Activated CD8-positive, alpha-beta T cell treated with anti-CD3 and anti-CD28 coated beads, Interleukin-2, amount 10 ng/mL, durations not matched to agents 7 days and 5 days (primary cell): Measurements from ENCODE around the gene RPLP2. TPM values are rescaled to one million over a fixed set of nuclear protein-coding genes. Genes with fewer than 3 reads are reported as not detected.

Experiments used
- ATAC-seq: fragments of 150-1000 bp; cut with Tn5 transposase; one replicate; pipeline ENCODE4 v1.10.0; 2021; ENCODE audit warnings: moderate library complexity
- CTCF ChIA-PET: fragments of 350-600 bp; sonication (Branson Sonifier 250); formaldehyde crosslinking; loops from one replicate; lab custom pipeline; 2021; ENCODE audit warnings: antibody characterized with exemption; lab: Charles Lee
- POLR2A ChIA-PET: fragments of 350-600 bp; sonication (Branson Sonifier 250); formaldehyde crosslinking; loops from one replicate; lab custom pipeline; 2021; ENCODE audit warnings: antibody characterized with exemption; lab: Charles Lee
- DNase-seq: peaks from one replicate; pipeline ENCODE4 v3.0.0-alpha.2; 2020
- H3K27ac Mint-ChIP-seq: one replicate; pipeline ENCODE4 v1.8.0; 2021; ENCODE audit warnings: mild to moderate bottlenecking, mixed read lengths
- H3K27me3 Mint-ChIP-seq: one replicate; pipeline ENCODE4 v1.8.0; 2021; ENCODE audit warnings: low read depth, mixed read lengths
- H3K36me3 Mint-ChIP-seq: one replicate; pipeline ENCODE4 v1.8.0; 2021; ENCODE audit warnings: low read depth, mixed read lengths
- H3K4me1 Mint-ChIP-seq: one replicate; pipeline ENCODE4 v1.8.0; 2021; ENCODE audit warnings: low read depth, mixed read lengths
- H3K4me3 Mint-ChIP-seq: one replicate; pipeline ENCODE4 v1.8.0; 2021; ENCODE audit warnings: mild to moderate bottlenecking, mixed read lengths
- H3K9me3 Mint-ChIP-seq: one replicate; pipeline ENCODE4 v1.8.0; 2022; ENCODE audit warnings: mixed read lengths; ENCODE audit not compliant: insufficient read depth
- total RNA-seq, 2 experiments: library from RNA; stranded (reverse); gene quantifications; one replicate each; pipeline ENCODE4 v1.2.3, GENCODE V29; 2021

RPLP2 gene
- total RNA-seq, 2 experiments from 2014 or later, result 2,268 to 2,338 TPM

GRCh38 chr11:843818-844692 lies 34.3 kb downstream of the RPLP2 start:
- H3K27ac Mint-ChIP-seq, result peak overlapping the region; percentile 66
- DNase-seq (peak; percentile 38), ATAC-seq (no peak)
- peak overlapping the region; percentile 74 for H3K4me3 Mint-ChIP-seq
- ChIA-PET CTCF (interaction anchor here (1.3 to 2.2 kb wide), 5 partner anchors 11 to 207 kb away, joined by 4 to 7 read pairs (median 5); partner anchors contain the start of genes CD151 and CRACR2B), POLR2A (interaction anchor here (1.0 to 1.8 kb wide), 6 partner anchors 9 to 66 kb away, joined by 3 to 11 read pairs (median 6); partner anchors contain the start of genes CD151, CHID1, PNPLA2 and RPLP2)
- H3K4me1 Mint-ChIP-seq, result peaks cover 34% of the 10 kb centered on the region
- H3K27me3 Mint-ChIP-seq, result peaks cover 5% of the 10 kb centered on the region
- no peaks in the 10 kb centered on the region for H3K9me3 Mint-ChIP-seq
- H3K36me3 Mint-ChIP-seq, result peaks cover 9% of the 10 kb centered on the region

GRCh38 chr11:844693-845644 lies 35.2 kb downstream of the RPLP2 start:
- POLR2A ChIA-PET, result interaction anchor here (1.0 to 1.6 kb wide), 2 partner anchors 10 to 11 kb away, joined by 3 read pairs; no protein-coding TSS in a partner anchor
- Mint-ChIP-seq H3K36me3 (peaks cover 6% of the 10 kb centered on the region), H3K4me3 (no peak overlapping the region), H3K9me3 (no peaks in the 10 kb centered on the region), H3K4me1 (peaks cover 35% of the 10 kb centered on the region), H3K27ac (no peak overlapping the region), H3K27me3 (peaks cover 5% of the 10 kb centered on the region)
- peak; percentile 44 for DNase-seq
- no peak for ATAC-seq
- CTCF ChIA-PET, result interaction anchor here (2.2 to 3.7 kb wide), 2 partner anchors 206 to 207 kb away, joined by 7 to 28 read pairs; no protein-coding TSS in a partner anchor

GRCh38 chr11:845872-846495 lies 36.2 kb downstream of the RPLP2 start:
- no peak overlapping the region for H3K4me3 Mint-ChIP-seq
- H3K27ac Mint-ChIP-seq, result no peak overlapping the region
- H3K27me3 Mint-ChIP-seq, result peaks cover 5% of the 10 kb centered on the region
- ATAC-seq, result no peak
- no peaks in the 10 kb centered on the region for H3K36me3 Mint-ChIP-seq
- no peaks in the 10 kb centered on the region for H3K9me3 Mint-ChIP-seq
- ChIA-PET POLR2A (interaction anchor here (1.6 kb wide), 1 partner anchor 10 kb away, joined by 3 read pairs; no protein-coding TSS in a partner anchor), CTCF (interaction anchor here (1.5 to 3.7 kb wide), 2 partner anchors 65 to 205 kb away, joined by 3 to 28 read pairs; partner anchors contain the start of gene CHID1)
- H3K4me1 Mint-ChIP-seq, result peaks cover 24% of the 10 kb centered on the region
- no peak for DNase-seq

GRCh38 chr11:846496-847098 lies 36.8 kb downstream of the RPLP2 start:
- no peak for DNase-seq
- peaks cover 20% of the 10 kb centered on the region for H3K4me1 Mint-ChIP-seq
- POLR2A ChIA-PET, result interaction anchor here (1.6 kb wide), 1 partner anchor 10 kb away, joined by 3 read pairs; no protein-coding TSS in a partner anchor
- peaks cover 5% of the 10 kb centered on the region for H3K27me3 Mint-ChIP-seq
- no peak overlapping the region for H3K4me3 Mint-ChIP-seq
- CTCF ChIA-PET, result interaction anchor here (1.5 to 3.7 kb wide), 3 partner anchors 52 to 204 kb away, joined by 3 to 28 read pairs (median 7); partner anchors contain the start of gene CHID1
- ATAC-seq, result no peak
- H3K9me3 Mint-ChIP-seq, result no peaks in the 10 kb centered on the region
- no peaks in the 10 kb centered on the region for H3K36me3 Mint-ChIP-seq
- H3K27ac Mint-ChIP-seq, result no peak overlapping the region

- ATAC-seq, result no peak
- ChIA-PET POLR2A (no interaction called here), CTCF (interaction anchor here (1.1 to 3.7 kb wide), 5 partner anchors 9 to 206 kb away, joined by 3 to 28 read pairs (median 4); no protein-coding TSS in a partner anchor)
- H3K4me3 Mint-ChIP-seq, result no peak overlapping the region
- H3K9me3 Mint-ChIP-seq, result no peaks in the 10 kb centered on the region
- no peaks in the 10 kb centered on the region for H3K36me3 Mint-ChIP-seq
- H3K27ac Mint-ChIP-seq, result no peak overlapping the region
- no peak for DNase-seq
- H3K27me3 Mint-ChIP-seq, result peaks cover 5% of the 10 kb centered on the region
- H3K4me1 Mint-ChIP-seq, result peaks cover 20% of the 10 kb centered on the region
Measured at GRCh38 chr11:847876-848275, 38.1 kb downstream of the RPLP2 start.

GRCh38 chr11:848380-848931 lies 38.7 kb downstream of the RPLP2 start:
- ChIA-PET POLR2A (no interaction called here), CTCF (interaction anchor here (0.6 to 3.7 kb wide), 8 partner anchors 8 to 206 kb away, joined by 3 to 28 read pairs (median 3); partner anchors contain the start of gene CRACR2B)
- Mint-ChIP-seq H3K4me1 (peaks cover 17% of the 10 kb centered on the region), H3K27me3 (peaks cover 5% of the 10 kb centered on the region), H3K27ac (no peak overlapping the region), H3K9me3 (no peaks in the 10 kb centered on the region), H3K4me3 (no peak overlapping the region), H3K36me3 (no peaks in the 10 kb centered on the region)
- DNase-seq (peak; percentile 75), ATAC-seq (peak; percentile 64)

- no peaks in the 10 kb centered on the region for H3K36me3 Mint-ChIP-seq
- peak overlapping the region; percentile 61 for H3K4me3 Mint-ChIP-seq
- H3K27me3 Mint-ChIP-seq, result peaks cover 5% of the 10 kb centered on the region
- H3K9me3 Mint-ChIP-seq, result no peaks in the 10 kb centered on the region
- H3K27ac Mint-ChIP-seq, result no peak overlapping the region
- no peak for DNase-seq
- ChIA-PET POLR2A (no interaction called here), CTCF (interaction anchor here (0.6 to 3.7 kb wide), 6 partner anchors 22 to 202 kb away, joined by 3 to 28 read pairs (median 3); partner anchors contain the start of gene CRACR2B)
- H3K4me1 Mint-ChIP-seq, result peaks cover 10% of the 10 kb centered on the region
- ATAC-seq, result peak; percentile 25
Measured at GRCh38 chr11:849104-849824, 39.5 kb downstream of the RPLP2 start.

GRCh38 chr11:849951-850774 lies 40.4 kb downstream of the RPLP2 start:
- no peaks in the 10 kb centered on the region for H3K36me3 Mint-ChIP-seq
- no peak overlapping the region for H3K27ac Mint-ChIP-seq
- H3K4me1 Mint-ChIP-seq, result peaks cover 8% of the 10 kb centered on the region
- H3K9me3 Mint-ChIP-seq, result no peaks in the 10 kb centered on the region
- ChIA-PET POLR2A (no interaction called here), CTCF (no interaction called here)
- DNase-seq, result no peak
- no peak for ATAC-seq
- H3K4me3 Mint-ChIP-seq, result no peak overlapping the region
- peaks cover 5% of the 10 kb centered on the region for H3K27me3 Mint-ChIP-seq
